Activated naive CD4-positive, alpha-beta T cell treated with Interleukin-2 at 50 U/mL for 16 hours (primary cell): ENCODE results near the gene LNPK.
"Not testable (repeated sequence)": the region's sequence is repeated elsewhere in the genome, so short reads cannot be mapped to it uniquely, and the experiment has no call there.

Experiments
- DNase-seq: peaks from one replicate; pipeline ENCODE4 v3.0.0-alpha.2; 2020

Gene LNPK

DNA sequence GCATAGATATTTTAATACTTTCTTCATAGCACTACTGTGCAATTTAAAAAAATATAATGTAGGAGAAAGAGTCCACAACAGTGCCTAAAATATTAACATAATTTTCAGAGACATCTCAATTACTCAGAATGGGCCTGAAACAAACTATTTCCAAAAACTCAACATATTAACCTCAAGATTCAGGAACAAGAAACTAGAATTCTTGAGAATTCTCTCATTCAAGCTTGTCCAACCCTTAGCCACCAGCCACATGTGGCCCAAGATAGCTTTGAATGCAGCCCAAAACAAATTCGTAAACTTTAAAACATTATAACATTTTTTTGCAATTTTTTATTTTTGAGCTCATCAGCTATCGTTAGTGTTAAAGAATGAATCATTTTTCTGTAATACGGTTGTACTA, 35.2 kb downstream of the LNPK start:
- no peak for DNase-seq

- no peak for DNase-seq
Measured at GRCh38 chr2:175965773-175966172, 36.3 kb downstream of the LNPK start.

DNA sequence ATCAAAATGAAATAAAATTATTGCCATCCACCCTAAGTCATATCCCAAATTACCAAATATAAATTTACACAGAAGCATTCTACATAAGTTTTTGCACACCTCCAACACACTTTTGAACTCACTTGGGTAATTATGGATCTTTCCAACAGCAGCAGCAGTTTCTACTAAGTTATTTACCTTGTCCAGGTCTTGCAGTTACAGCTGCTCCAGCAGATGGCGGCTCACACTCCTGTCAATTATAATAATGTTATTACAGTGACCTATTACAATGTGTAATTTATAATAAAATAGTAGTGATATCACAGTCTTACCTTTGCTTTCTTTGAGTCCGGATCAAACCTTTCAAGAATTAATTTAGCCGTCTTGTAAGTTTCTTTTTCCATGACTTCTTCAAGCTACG, 37.9 kb downstream of the LNPK start:
- no peak for DNase-seq

GRCh38 chr2:175963171-175963570, 38.9 kb downstream of the LNPK start:
- DNase-seq: not testable (repeated sequence)

DNA sequence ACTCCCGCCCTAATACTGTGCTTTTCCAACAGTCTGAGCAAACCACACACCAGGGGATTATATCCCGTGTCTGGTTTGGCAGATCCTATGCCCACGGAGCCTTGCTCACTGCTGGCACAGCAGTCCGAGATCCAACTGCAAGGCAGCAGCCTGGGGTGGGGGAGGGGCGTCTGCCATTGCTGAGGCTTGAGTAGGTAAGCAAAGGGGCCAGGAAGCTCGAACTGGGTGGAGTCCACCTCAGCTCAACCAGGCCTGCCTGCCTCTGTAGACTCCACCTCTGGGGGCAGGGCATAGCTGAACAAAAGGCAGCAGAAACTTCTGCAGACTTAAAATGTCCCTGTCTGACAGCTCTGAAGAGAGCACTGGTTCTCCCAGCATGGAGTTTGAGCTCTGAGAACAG, 44.2 kb downstream of the LNPK start:
- no peak for DNase-seq

DNA sequence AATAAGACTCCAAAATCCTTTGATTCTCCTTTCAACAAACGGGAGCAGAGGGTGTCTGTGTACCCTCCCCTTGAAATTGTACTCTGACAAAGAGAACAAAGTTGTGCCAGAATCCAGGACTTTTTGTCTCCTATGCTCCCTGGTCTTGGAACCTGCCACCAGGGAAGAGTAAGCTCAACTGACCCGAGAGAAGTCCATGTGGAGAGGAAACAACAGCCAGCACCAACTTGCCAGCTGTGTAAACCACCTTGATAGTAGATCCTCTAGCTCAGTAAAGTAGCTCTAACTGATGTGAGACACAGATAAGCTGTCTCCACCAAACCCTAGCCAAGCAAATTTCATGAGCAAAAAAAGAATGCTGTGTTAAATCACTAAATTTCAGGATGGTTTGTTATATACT, 46.9 kb downstream of the LNPK start:
- DNase-seq: no peak

GRCh38 chr2:175950512-175950911, 51.6 kb downstream of the LNPK start:
- no peak for DNase-seq

DNA sequence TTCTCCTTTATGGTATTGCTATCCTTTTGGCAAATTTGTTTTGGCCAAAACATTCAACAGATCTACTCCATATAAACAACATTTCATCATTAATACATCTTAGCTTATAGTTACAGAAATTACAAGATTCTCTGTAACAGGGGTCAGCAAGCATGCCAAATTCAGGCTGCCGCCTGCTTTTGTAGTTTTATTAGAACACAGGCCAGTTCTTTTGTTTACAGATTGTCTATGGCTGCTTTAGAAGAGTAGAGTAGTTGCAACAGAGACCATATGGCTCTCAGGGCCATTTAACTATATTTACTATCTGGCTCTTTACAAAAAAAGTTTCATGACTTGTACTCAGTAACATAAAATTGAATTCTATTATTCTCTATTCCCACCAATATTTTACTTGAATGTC, 53.9 kb downstream of the LNPK start:
- DNase-seq: no peak

DNA sequence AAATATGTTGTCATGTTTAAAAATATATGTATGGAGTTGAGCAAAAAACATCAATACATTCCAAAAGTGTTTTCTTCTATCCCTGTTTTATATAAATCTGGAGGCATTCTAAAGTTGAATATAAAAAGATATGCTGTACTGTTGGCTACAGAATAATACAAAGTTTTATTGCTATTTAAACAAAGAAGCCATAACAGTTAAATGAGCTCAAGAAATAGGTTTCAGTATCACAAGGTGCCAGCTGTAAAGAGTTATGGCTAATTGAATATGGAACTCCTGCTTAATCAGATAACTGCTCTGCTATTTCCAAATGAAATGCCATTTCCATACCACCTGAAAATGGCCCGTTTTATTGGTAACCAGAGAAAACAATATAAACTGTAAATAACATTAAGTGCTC, 55.0 kb downstream of the LNPK start:
- DNase-seq: no peak

GRCh38 chr2:175941699-175942098, 60.4 kb downstream of the LNPK start:
- DNase-seq: no peak

DNA sequence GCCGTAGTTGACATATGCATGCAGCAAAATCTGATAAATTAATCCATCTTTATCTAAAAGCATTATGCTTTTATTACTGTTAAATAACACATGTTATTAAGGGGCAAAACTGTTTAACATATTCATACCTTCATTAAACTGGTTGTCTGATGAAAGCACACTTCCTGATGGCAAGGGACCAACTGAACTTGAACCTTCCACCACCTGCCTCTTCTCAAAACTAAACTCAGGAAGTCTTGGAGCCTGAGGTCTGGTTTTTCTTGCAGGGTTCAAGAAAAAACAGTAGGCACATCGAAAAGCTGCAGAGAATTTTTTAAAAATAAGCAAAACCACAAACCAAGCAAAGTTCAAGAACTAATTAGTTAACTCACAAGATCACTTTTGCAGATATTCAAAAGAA, 64.9 kb downstream of the LNPK start:
- DNase-seq: no peak

- no peak for DNase-seq
Measured at GRCh38 chr2:175935289-175936181, 66.5 kb downstream of the LNPK start.

DNA sequence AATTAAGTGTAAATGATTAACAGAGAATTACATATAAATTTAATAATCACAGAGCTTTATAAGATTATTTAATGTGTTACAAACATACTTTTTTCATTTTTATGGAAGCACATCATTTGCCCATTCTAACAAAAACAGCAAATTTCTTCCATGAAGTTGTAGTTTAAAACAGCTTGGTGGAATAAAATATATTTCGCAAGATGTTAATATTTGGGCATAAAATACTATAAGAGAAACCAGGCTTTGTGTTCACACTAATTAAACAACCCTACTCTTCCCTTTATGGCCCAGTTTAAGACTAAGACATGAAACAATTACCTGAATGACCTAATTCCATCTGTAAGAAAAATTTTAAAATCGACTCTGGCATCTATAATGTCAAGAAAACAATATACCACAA, 69.4 kb downstream of the LNPK start:
- no peak for DNase-seq

DNA sequence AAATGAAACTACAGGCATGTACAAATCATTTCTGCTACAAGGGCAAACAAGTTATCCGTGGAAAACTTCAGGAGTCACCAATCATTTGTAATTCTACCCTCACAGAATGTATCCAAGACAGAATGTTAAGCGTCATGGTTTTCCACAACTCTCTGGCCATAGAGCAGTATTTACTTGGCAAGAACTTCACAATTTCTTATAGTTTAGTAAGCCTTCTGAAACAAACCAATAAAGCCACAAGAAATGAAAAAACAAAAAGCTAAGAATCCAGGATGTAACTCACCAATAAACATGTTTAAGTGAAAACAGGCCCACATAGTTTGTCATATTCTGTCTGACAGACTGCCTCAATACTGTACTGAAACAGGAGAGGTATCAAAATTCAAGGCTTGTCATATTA, 70.3 kb downstream of the LNPK start:
- DNase-seq: no peak

DNA sequence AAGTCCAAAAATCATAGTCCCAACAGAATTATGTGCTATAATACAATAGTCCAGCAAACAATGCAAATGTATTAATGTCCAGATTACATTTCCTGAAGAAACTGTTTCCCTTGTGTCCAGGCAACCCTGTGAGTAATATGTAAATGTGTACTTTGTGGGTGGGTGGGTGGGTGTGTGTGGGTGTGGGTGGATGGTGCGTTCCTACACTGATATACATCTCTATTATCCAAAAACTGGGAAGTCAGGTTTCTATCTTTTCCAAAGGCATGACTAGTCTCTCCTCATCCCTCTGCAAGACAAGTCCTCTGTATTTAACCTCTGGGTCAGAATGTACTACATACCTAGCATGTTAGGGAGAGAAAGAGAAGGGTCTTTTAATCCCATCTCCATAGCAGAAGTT, 71.6 kb downstream of the LNPK start:
- DNase-seq: no peak

- DNase-seq: no peak
Measured at GRCh38 chr2:175929850-175930249, 72.2 kb downstream of the LNPK start.

GRCh38 chr2:175926272-175926671, 75.8 kb downstream of the LNPK start:
- no peak for DNase-seq

GRCh38 chr2:175922160-175922559, 79.9 kb downstream of the LNPK start:
- DNase-seq: no peak

DNA sequence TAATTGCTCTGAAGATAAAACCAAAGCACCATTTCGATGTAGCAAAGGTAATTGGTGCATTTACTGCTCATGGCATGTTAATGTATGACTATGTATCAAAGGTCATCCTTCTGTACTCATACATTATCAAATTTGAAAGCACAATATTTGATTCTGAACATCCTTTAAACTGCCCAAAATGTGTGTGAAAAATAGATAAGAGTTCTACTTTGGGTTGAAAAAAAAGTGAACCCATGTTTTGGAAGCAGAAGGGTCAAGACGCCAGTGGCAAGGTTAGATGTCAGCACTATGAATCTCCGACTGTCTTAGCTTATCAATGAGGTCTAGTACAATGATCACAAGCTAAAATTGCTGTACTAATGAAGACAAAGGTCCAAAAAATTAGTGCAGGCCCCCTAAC, 83.1 kb downstream of the LNPK start:
- no peak for DNase-seq

- no peak for DNase-seq
Measured at GRCh38 chr2:175914846-175915245, 87.2 kb downstream of the LNPK start.

- DNase-seq: not testable (repeated sequence)
Measured at GRCh38 chr2:175913849-175914743, 88.0 kb downstream of the LNPK start.

DNA sequence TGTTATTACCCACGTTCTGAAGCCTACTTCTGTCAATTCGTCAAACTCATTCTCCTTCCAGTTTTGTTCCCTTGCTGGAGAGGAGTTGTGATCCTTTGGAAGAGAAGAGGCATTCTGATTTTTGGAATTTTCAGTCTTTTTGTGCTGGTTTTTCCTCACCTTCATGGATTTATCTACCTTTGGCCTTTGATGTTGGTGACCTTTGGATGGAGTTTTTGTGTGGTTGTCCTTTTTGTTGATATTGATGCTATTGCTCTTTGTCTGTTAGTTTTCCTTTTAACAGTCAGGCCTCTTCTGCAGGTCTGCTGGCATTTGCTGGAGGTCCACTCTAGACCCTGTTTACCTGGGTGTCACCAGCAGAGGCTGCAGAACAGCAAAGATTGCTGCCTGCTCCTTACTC, 88.8 kb downstream of the LNPK start:
- DNase-seq: not testable (repeated sequence)

- no peak for DNase-seq
Measured at GRCh38 chr2:175904035-175904434, 98.0 kb downstream of the LNPK start.

DNA sequence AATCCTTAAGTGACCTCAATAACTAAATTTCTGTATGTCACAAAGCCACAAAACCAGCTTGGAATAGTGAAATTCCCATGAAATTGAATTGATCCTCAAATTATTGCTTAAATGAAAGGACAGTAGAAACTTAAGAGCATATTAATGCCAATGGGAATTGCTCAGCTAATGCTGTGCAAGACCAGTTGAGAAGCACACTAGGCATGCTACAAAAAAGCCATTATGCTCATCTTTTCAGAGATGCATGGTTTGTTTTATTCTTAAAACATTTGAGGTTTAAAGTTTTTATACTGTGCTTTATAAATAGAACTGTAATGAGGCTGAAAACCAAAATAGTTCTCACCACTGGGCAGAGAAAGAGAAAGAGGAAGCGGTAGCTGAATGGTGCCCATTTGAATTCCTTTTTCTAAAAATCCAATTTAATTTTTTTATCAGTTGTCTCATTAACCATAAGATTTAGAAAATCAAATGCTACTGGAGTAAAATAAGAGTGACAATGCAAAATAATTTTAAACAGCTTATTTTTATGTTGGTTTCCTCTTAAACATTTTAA, 98.6 kb downstream of the LNPK start:
- no peak for DNase-seq
